ENCODE results near the gene LAMP1.

Gene LAMP1

DNA sequence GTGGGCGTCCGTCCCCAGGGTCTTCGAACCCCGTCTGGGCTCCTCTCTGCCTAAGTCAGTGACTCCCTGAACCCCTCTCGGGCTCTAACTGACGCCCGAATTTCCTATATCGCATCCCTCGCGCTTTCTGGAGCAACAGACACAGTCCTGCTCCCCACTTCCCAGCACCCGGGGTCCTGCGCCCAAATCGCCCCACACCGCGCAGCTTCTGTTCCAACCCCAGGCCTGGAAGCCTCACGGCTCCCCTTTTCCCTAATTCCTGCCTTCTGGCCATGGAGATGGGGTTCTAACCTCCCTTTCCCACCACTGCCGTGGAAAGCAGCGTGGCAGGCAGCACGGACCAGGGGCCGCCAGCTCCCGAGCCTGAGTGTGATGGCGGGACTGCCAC lies 68.5 kb downstream of the LAMP1 start:
- Histone ChIP-seq H4K20me1 (ENCODE audit: control insufficient read depth, insufficient read depth, low read depth, low read length) (no peaks in the 10 kb centered on the region), H3K27ac (ENCODE audit: low read depth, low read length) (no peak overlapping the region), H3K4me3 (ENCODE audit: low read length) (no peak overlapping the region), H3K4me2 (ENCODE audit: low read length) (no peak overlapping the region), H3K36me3 (ENCODE audit: control insufficient read depth, low read length) (no peaks in the 10 kb centered on the region), H3K79me2 (ENCODE audit: control insufficient read depth, low read length) (no peaks in the 10 kb centered on the region), H3K9me2 (replicated peaks; ENCODE audit: control insufficient read depth, low read length) (no peaks in the 10 kb centered on the region), H3K9me3 (ENCODE audit: control insufficient read depth, insufficient read depth, low read length) (no peaks in the 10 kb centered on the region), H3K27me3 (ENCODE audit: control insufficient read depth, low read length) (peaks cover 16% of the 10 kb centered on the region), H3F3A (ENCODE audit: control insufficient read depth, insufficient read depth) (no peaks in the 10 kb centered on the region), H3K4me1 (ENCODE audit: control insufficient read depth, low read length) (no peaks in the 10 kb centered on the region)
- TF ChIP-seq, protein P1, sequence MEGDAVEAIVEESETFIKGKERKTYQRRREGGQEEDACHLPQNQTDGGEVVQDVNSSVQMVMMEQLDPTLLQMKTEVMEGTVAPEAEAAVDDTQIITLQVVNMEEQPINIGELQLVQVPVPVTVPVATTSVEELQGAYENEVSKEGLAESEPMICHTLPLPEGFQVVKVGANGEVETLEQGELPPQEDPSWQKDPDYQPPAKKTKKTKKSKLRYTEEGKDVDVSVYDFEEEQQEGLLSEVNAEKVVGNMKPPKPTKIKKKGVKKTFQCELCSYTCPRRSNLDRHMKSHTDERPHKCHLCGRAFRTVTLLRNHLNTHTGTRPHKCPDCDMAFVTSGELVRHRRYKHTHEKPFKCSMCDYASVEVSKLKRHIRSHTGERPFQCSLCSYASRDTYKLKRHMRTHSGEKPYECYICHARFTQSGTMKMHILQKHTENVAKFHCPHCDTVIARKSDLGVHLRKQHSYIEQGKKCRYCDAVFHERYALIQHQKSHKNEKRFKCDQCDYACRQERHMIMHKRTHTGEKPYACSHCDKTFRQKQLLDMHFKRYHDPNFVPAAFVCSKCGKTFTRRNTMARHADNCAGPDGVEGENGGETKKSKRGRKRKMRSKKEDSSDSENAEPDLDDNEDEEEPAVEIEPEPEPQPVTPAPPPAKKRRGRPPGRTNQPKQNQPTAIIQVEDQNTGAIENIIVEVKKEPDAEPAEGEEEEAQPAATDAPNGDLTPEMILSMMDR (IDR thresholded peaks at IDR 0.05; ENCODE audit: low read depth, low read length, poor library complexity, severe bottlenecking), result no peak
- TF ChIP-seq EZH2phosphoT487 (IDR thresholded peaks at IDR 0.05; ENCODE audit: borderline replicate concordance, low read length), result no peak

DNA sequence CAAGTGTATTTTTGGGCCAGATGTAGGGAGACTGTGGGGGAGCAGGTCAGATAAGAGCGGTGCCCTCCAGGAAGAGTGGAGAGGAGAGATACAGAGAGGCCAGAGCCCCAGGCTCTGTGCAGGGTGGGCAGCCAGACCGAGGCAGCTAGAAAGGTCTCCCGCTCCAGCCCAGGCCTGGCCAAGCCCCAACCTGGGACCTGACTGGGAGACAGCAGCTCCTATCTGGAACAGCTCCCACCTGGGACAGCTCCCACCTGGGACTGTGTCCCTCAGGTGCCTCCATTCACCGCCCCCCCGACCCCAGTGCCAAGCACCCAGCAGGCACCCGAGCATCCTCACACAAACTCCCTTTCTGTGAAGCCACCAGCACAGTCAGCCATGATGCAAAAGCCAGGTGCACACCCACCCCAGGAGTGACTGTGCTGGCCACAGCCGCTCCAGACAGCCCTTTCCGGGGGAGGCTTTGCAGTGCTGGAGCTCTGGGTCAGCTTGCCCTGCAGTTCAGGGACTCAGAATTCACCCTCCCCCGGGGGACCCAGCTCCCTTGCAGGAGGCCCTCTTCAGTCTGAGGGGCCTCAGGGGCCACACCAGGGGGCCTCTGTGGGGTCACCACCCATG lies 69.0 kb downstream of the LAMP1 start:
- H4K20me1 ChIP-seq (ENCODE audit: control insufficient read depth, insufficient read depth, low read depth, low read length), result no peaks in the 10 kb centered on the region
- no peak overlapping the region for H3K4me3 ChIP-seq (ENCODE audit: low read length)
- H3K4me2 ChIP-seq (ENCODE audit: low read length), result no peak overlapping the region
- no peaks in the 10 kb centered on the region for H3K36me3 ChIP-seq (ENCODE audit: control insufficient read depth, low read length)
- no peaks in the 10 kb centered on the region for H3F3A ChIP-seq (ENCODE audit: control insufficient read depth, insufficient read depth)
- no peaks in the 10 kb centered on the region for H3K9me2 ChIP-seq (replicated peaks; ENCODE audit: control insufficient read depth, low read length)
- peaks cover 16% of the 10 kb centered on the region for H3K27me3 ChIP-seq (ENCODE audit: control insufficient read depth, low read length)
- no peaks in the 10 kb centered on the region for H3K4me1 ChIP-seq (ENCODE audit: control insufficient read depth, low read length)
- no peak overlapping the region for H3K27ac ChIP-seq (ENCODE audit: low read depth, low read length)
- TF ChIP-seq, protein P1 (IDR thresholded peaks at IDR 0.05; ENCODE audit: low read depth, low read length, poor library complexity, severe bottlenecking), result no peak
- no peak for TF ChIP-seq EZH2phosphoT487 (IDR thresholded peaks at IDR 0.05; ENCODE audit: borderline replicate concordance, low read length)
- no peaks in the 10 kb centered on the region for H3K79me2 ChIP-seq (ENCODE audit: control insufficient read depth, low read length)
- no peaks in the 10 kb centered on the region for H3K9me3 ChIP-seq (ENCODE audit: control insufficient read depth, insufficient read depth, low read length)

DNA sequence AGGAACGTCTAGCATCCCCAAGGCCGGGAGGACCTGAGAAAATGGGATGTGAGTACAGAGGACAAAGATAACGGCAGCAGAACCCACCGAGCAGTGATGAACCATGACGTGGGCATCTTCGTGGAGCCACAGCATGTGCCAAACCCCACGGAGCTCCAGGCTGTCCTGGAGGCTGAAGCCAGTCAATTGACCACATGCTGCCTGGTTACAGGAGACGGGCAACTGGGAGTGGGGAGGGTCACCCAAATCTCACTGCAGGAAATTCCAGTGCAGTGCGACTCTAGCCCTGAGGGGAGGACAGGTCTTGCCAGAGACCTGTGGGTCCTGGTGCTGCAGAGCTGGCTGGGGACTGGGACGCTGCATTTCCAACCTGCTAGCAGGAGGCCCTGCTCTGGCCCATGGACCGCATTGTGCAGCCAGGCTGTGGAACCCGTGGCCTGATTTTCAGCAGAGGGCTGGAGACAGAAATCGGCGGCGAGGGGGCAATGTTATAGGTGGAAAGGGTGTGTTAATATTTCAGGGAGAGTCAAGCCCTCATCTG lies 70.1 kb downstream of the LAMP1 start:
- H3K27ac ChIP-seq (ENCODE audit: low read depth, low read length), result no peak overlapping the region
- H3K27me3 ChIP-seq (ENCODE audit: control insufficient read depth, low read length), result peaks cover 11% of the 10 kb centered on the region
- no peaks in the 10 kb centered on the region for H3K36me3 ChIP-seq (ENCODE audit: control insufficient read depth, low read length)
- no peaks in the 10 kb centered on the region for H3F3A ChIP-seq (ENCODE audit: control insufficient read depth, insufficient read depth)
- H3K4me1 ChIP-seq (ENCODE audit: control insufficient read depth, low read length), result no peaks in the 10 kb centered on the region
- H3K4me2 ChIP-seq (ENCODE audit: low read length), result no peak overlapping the region
- TF ChIP-seq, protein P1 (IDR thresholded peaks at IDR 0.05; ENCODE audit: low read depth, low read length, poor library complexity, severe bottlenecking), result no peak
- no peak for TF ChIP-seq EZH2phosphoT487 (IDR thresholded peaks at IDR 0.05; ENCODE audit: borderline replicate concordance, low read length)
- no peaks in the 10 kb centered on the region for H3K79me2 ChIP-seq (ENCODE audit: control insufficient read depth, low read length)
- no peaks in the 10 kb centered on the region for H4K20me1 ChIP-seq (ENCODE audit: control insufficient read depth, insufficient read depth, low read depth, low read length)
- no peaks in the 10 kb centered on the region for H3K9me2 ChIP-seq (replicated peaks; ENCODE audit: control insufficient read depth, low read length)
- no peaks in the 10 kb centered on the region for H3K9me3 ChIP-seq (ENCODE audit: control insufficient read depth, insufficient read depth, low read length)
- no peak overlapping the region for H3K4me3 ChIP-seq (ENCODE audit: low read length)

Data from DOHH2 (cell line).